Stimulated activated CD8-positive, alpha-beta memory T cell treated with anti-CD3 and anti-CD28 coated beads, Interleukin-12 subunit alpha, Interleukin-12 subunit beta, amount 100 ng/mL, for 24 hours (primary cell): ENCODE data around the gene SLAIN2.
"Not testable (repeated sequence)": the region's sequence is repeated elsewhere in the genome, so short reads cannot be mapped to it uniquely, and the experiment has no call there.

Experiments used
- DNase-seq: peaks from one replicate; pipeline ENCODE4 v3.0.0-alpha.2; 2020; ENCODE audit errors: extremely low read depth

Gene SLAIN2

GRCh38 chr4:48340965-48341775 lies at the start of gene SLAIN2:
SLAIN2 (plus strand) TSS chr4:48341529; CDS start chr4:48341740, 211 bp downstream.
- peak; percentile 89 for DNase-seq

GRCh38 chr4:48292218-48292790 lies 49.0 kb upstream of the SLAIN2 start:
- DNase-seq, result not testable (repeated sequence)

GRCh38 chr4:48295116-48295515 lies 46.2 kb upstream of the SLAIN2 start:
- no peak for DNase-seq

GRCh38 chr4:48296365-48296764 lies 45.0 kb upstream of the SLAIN2 start:
- DNase-seq, result no peak

- DNase-seq, result no peak
Measured at GRCh38 chr4:48297256-48297846, 44.0 kb upstream of the SLAIN2 start.

- DNase-seq, result no peak
Measured at GRCh38 chr4:48299560-48299959, 41.8 kb upstream of the SLAIN2 start.

- DNase-seq, result no peak
Measured at GRCh38 chr4:48300004-48300403, 41.3 kb upstream of the SLAIN2 start.

GRCh38 chr4:48305508-48305907 lies 35.8 kb upstream of the SLAIN2 start:
- no peak for DNase-seq

- no peak for DNase-seq
Measured at GRCh38 chr4:48307528-48307927, 33.8 kb upstream of the SLAIN2 start.

- DNase-seq, result no peak
Measured at GRCh38 chr4:48308901-48309300, 32.4 kb upstream of the SLAIN2 start.

- DNase-seq, result no peak
Measured at GRCh38 chr4:48311896-48312295, 29.4 kb upstream of the SLAIN2 start.

- DNase-seq, result not testable (repeated sequence)
Measured at GRCh38 chr4:48314746-48315145, 26.6 kb upstream of the SLAIN2 start.

- DNase-seq, result no peak
Measured at GRCh38 chr4:48315728-48316630, 25.4 kb upstream of the SLAIN2 start.

GRCh38 chr4:48321312-48321711 lies 20.0 kb upstream of the SLAIN2 start:
- DNase-seq, result no peak

GRCh38 chr4:48322063-48322462 lies 19.3 kb upstream of the SLAIN2 start:
- no peak for DNase-seq

GRCh38 chr4:48324281-48324680 lies 17.0 kb upstream of the SLAIN2 start:
- DNase-seq, result no peak

GRCh38 chr4:48329193-48329592 lies 12.1 kb upstream of the SLAIN2 start:
- DNase-seq, result no peak

GRCh38 chr4:48329976-48330375 lies 11.4 kb upstream of the SLAIN2 start:
- DNase-seq, result no peak

- no peak for DNase-seq
Measured at GRCh38 chr4:48331577-48332330, 9.6 kb upstream of the SLAIN2 start.

GRCh38 chr4:48332661-48333060 lies 8.7 kb upstream of the SLAIN2 start:
- DNase-seq, result no peak

- no peak for DNase-seq
Measured at GRCh38 chr4:48333587-48333986, 7.7 kb upstream of the SLAIN2 start.
